Transverse colon (tissue), 4 donors: ENCODE results near the gene C15orf62. TPM values are rescaled to one million over a fixed set of nuclear protein-coding genes. Genes with fewer than 3 reads are reported as not detected.

Experiments used
- DNase-seq: peaks from one replicate; pipeline ENCODE4 v3.0.0-alpha.2; 2019
- H3K27ac ChIP-seq, 4 donors: fragments of 200-600 bp; sonication (generic); 2 replicates each; pipeline ENCODE4 v1.5.1; 2016 to 2018; ENCODE audit warnings: inconsistent platforms in 4 of 4
- H3K27me3 ChIP-seq: fragments of 200-600 bp; sonication (generic); 2 replicates; pipeline ENCODE4 v1.5.1; 2017; ENCODE audit warnings: inconsistent platforms
- H3K36me3 ChIP-seq, 4 donors: fragments of 200-600 bp; sonication (generic); 2 replicates each; pipeline ENCODE4 v1.5.1; 2017 to 2019; ENCODE audit warnings: inconsistent platforms in 4 of 4
- H3K4me1 ChIP-seq, 4 donors: fragments of 200-600 bp; sonication (generic); 2 replicates each; pipeline ENCODE4 v1.5.1; 2017 to 2020; ENCODE audit warnings: inconsistent platforms in 4 of 4
- H3K4me3 ChIP-seq, 4 donors: fragments of 200-600 bp; sonication (generic); 1 replicate in 1 of 4; 2 replicates in 3 of 4; pipeline versions ENCODE4 v1.5.1 to v1.6.1; 2017 to 2019; ENCODE audit warnings: inconsistent platforms in 4 of 4
- H3K9me3 ChIP-seq, 2 donors: fragments of 200-600 bp; sonication (generic); 2 replicates each; pipeline ENCODE4 v1.5.1; 2017 to 2019; ENCODE audit warnings: inconsistent platforms in 2 of 2
- CTCF ChIP-seq, 5 experiments: fragments of 200-600 bp in 3 of 5; fragments of 450-650 bp in 2 of 5; sonication (generic) in 3 of 5; IDR thresholded peaks; 1 replicate in 2 of 5; 2 replicates in 3 of 5; pipeline ENCODE4 v1.5.1; 2016 to 2017; ENCODE audit warnings: antibody characterized with exemption in 5 of 5, inconsistent platforms in 3 of 5, mild to moderate bottlenecking in 2 of 5, moderate library complexity in 1 of 5
- EP300 ChIP-seq: sonication (generic); formaldehyde crosslinking; IDR thresholded peaks from one replicate; pipeline ENCODE4 v1.6.1; 2017; ENCODE audit warnings: antibody characterized with exemption, low read depth
- POLR2A ChIP-seq: fragments of 450-650 bp; IDR thresholded peaks from one replicate; pipeline ENCODE4 v1.6.1; 2016; ENCODE audit warnings: antibody characterized with exemption, mild to moderate bottlenecking, moderate library complexity
- POLR2AphosphoS5 ChIP-seq, 3 donors: sonication (generic); formaldehyde crosslinking; IDR thresholded peaks; one replicate each; pipeline ENCODE4 v1.6.1; 2016; ENCODE audit warnings: antibody characterized with exemption in 3 of 3
- WGBS, 2 donors: methylation state at CpG; one replicate each; pipeline ENCODE4 v1.1.5; 2018; ENCODE audit warnings: low coverage in 1 of 2; 5-methylcytosine and 5-hydroxymethylcytosine counted together
- in situ Hi-C, 4 donors: fragments of 200-750 bp; cut with MboI; loops; one replicate each; pipeline versions ENCODE4 v1.15.0 to v1.15.1; 2017; ENCODE audit warnings: low sequenced_read_pairs in 3 of 4, low pct_ligation_motif_present in 1 of 4, low pct_unique_long_range_greater_than_20kb in 1 of 4
- intact Hi-C: fragments of 100-400 bp; cut with DNase I; formaldehyde crosslinking; loops from one replicate; pipeline ENCODE4 v1.15.1; 2023; ENCODE audit warnings: low total_unique reads
- total RNA-seq, 4 donors: library from RNA; depleted of rRNA; stranded (reverse); fragments of >200 nt; gene quantifications; one replicate each; pipeline ENCODE4 v1.1.0, GENCODE V29; 2016

C15orf62 gene
- total RNA-seq, 4 donors from 2014 or later = 0.14 to 0.32 TPM; not detected in 2

- Histone ChIP-seq H3K27ac (no peak overlapping the region), H3K4me1 (no peaks in the 10 kb centered on the region), H3K9me3 (no peaks in the 10 kb centered on the region), H3K36me3 (peaks cover 0 to 67% (median 34%) of the 10 kb centered on the region in 4 donors), H3K27me3 (no peaks in the 10 kb centered on the region), H3K4me3 (no peak overlapping the region)
- no peak for TF ChIP-seq EP300
- TF ChIP-seq POLR2A = no peak
- no peak for TF ChIP-seq POLR2AphosphoS5 (IDR thresholded peaks at IDR 0.05)
- TF ChIP-seq CTCF (IDR thresholded peaks at IDR 0.05) = no peak
- no peak for DNase-seq
- in situ Hi-C loops = no loop called here
- intact Hi-C loops = no loop called here
- WGBS, 2 donors = 92% methylated on average over 2 of the region's 2 CpGs; no CpG with 5 or more reads in 1 of the 2 donors
These were observed 29.9 kb upstream of the C15orf62 start for GRCh38 chr15:40739854-40740253.

GRCh38 chr15:40743485-40743901, 26.3 kb upstream of the C15orf62 start:
- no peak for DNase-seq
- TF ChIP-seq EP300 (no peak), POLR2AphosphoS5 (IDR thresholded peaks at IDR 0.05) (no peak), CTCF (IDR thresholded peaks at IDR 0.05) (no peak), POLR2A (no peak)
- H3K4me1 ChIP-seq = peaks cover 0 to 3% (median 0%) of the 10 kb centered on the region in 4 donors
- no peaks in the 10 kb centered on the region for H3K27me3 ChIP-seq
- in situ Hi-C loops = no loop called here
- intact Hi-C loops = no loop called here
- WGBS, 2 donors = 74 to 100% methylated on average over 2 of the region's 2 CpGs
- no peaks in the 10 kb centered on the region for H3K9me3 ChIP-seq
- no peak overlapping the region for H3K27ac ChIP-seq
- no peak overlapping the region for H3K4me3 ChIP-seq
- peaks cover 0 to 43% (median 18%) of the 10 kb centered on the region in 4 donors for H3K36me3 ChIP-seq

GRCh38 chr15:40743921-40744814, 25.6 kb upstream of the C15orf62 start:
- intact Hi-C loops (no loop called here), in situ Hi-C loops (no loop called here)
- H3K9me3 ChIP-seq = no peaks in the 10 kb centered on the region
- no peak for DNase-seq
- H3K4me1 ChIP-seq = peaks cover 0 to 3% (median 0%) of the 10 kb centered on the region in 4 donors
- H3K27me3 ChIP-seq = no peaks in the 10 kb centered on the region
- no peak overlapping the region for H3K27ac ChIP-seq
- TF ChIP-seq POLR2AphosphoS5 (IDR thresholded peaks at IDR 0.05) (no peak), POLR2A (no peak), EP300 (no peak), CTCF (IDR thresholded peaks at IDR 0.05) (no peak)
- peaks cover 0 to 40% (median 17%) of the 10 kb centered on the region in 4 donors for H3K36me3 ChIP-seq
- H3K4me3 ChIP-seq = no peak overlapping the region
- WGBS, 2 donors = 60 to 72% methylated on average over 2 to 12 of the region's 12 CpGs

GRCh38 chr15:40744815-40745152, 25.0 kb upstream of the C15orf62 start:
- H3K27me3 ChIP-seq = no peaks in the 10 kb centered on the region
- TF ChIP-seq CTCF (IDR thresholded peaks at IDR 0.05) = no peak
- no peak for TF ChIP-seq EP300
- no peak for TF ChIP-seq POLR2A
- TF ChIP-seq POLR2AphosphoS5 (IDR thresholded peaks at IDR 0.05) = no peak
- intact Hi-C loops (no loop called here), in situ Hi-C loops (no loop called here)
- no peak overlapping the region for H3K4me3 ChIP-seq
- WGBS, 2 donors = 79% methylated on average over 5 of the region's 5 CpGs; no CpG with 5 or more reads in 1 of the 2 donors
- H3K4me1 ChIP-seq = peaks cover 0 to 3% (median 0%) of the 10 kb centered on the region in 4 donors
- no peak overlapping the region for H3K27ac ChIP-seq
- no peak for DNase-seq
- peaks cover 0 to 39% (median 15%) of the 10 kb centered on the region in 4 donors for H3K36me3 ChIP-seq
- H3K9me3 ChIP-seq = no peaks in the 10 kb centered on the region
